Tibial nerve (tissue), 4 donors: ENCODE data around the gene C19orf12. TPM values are rescaled to one million over a fixed set of nuclear protein-coding genes. Genes with fewer than 3 reads are reported as not detected.
A peak's percentile ranks its signal among the peaks of the same experiment; 100 is the strongest.

ENCODE experiments used
- DNase-seq, 2 donors: peaks; one replicate each; pipeline ENCODE4 v3.0.0-alpha.2; 2019; ENCODE audit warnings: low spot score in 2 of 2
- H3K27ac ChIP-seq, 4 donors: fragments of 200-600 bp; sonication (generic) in 3 of 4; one replicate each; pipeline ENCODE4 v1.5.1; 2017 to 2019; ENCODE audit warnings: mild to moderate bottlenecking in 1 of 4
- H3K27me3 ChIP-seq, 2 donors: fragments of 200-600 bp; sonication (generic) in 1 of 2; one replicate each; pipeline versions ENCODE4 v1.5.1 to v1.6.0; 2017 to 2019
- H3K36me3 ChIP-seq, 3 donors: fragments of 200-600 bp; sonication (generic); one replicate each; pipeline ENCODE4 v1.5.1; 2018 to 2019
- H3K4me1 ChIP-seq, 4 donors: fragments of 200-600 bp; sonication (generic) in 3 of 4; one replicate each; pipeline ENCODE4 v1.5.1; 2017 to 2019
- H3K4me3 ChIP-seq, 4 donors: fragments of 200-600 bp; sonication (generic) in 3 of 4; one replicate each; pipeline ENCODE4 v1.5.1; 2017 to 2019; ENCODE audit warnings: mild to moderate bottlenecking in 1 of 4, moderate library complexity in 1 of 4
- H3K9me3 ChIP-seq, 4 donors: fragments of 200-600 bp; sonication (generic) in 3 of 4; one replicate each; pipeline ENCODE4 v1.5.1; 2017 to 2019
- EP300 ChIP-seq, 2 donors: sonication (generic); formaldehyde crosslinking; IDR thresholded peaks; one replicate each; pipeline ENCODE4 v1.6.1; 2017; ENCODE audit warnings: antibody characterized with exemption in 2 of 2, mild to moderate bottlenecking in 1 of 2
- POLR2A ChIP-seq, 2 donors: fragments of 450-650 bp; IDR thresholded peaks; one replicate each; pipeline ENCODE4 v1.6.1; 2017; ENCODE audit warnings: antibody characterized with exemption in 2 of 2, mild to moderate bottlenecking in 2 of 2, moderate library complexity in 2 of 2
- WGBS, 2 donors: methylation state at CpG; one replicate each; pipeline ENCODE4 v1.1.5; 2018; 5-methylcytosine and 5-hydroxymethylcytosine counted together
- total RNA-seq, 4 donors: library from RNA; depleted of rRNA; stranded (reverse); fragments of >200 nt; gene quantifications; one replicate each; pipeline ENCODE4 v1.1.0, GENCODE V29; 2016
- TF ChIP-seq, protein P1 (sequence below), 5 experiments: fragments of 200-600 bp in 3 of 5; fragments of 450-650 bp in 2 of 5; sonication (generic) in 3 of 5; IDR thresholded peaks; one replicate each; pipeline ENCODE4 v1.5.1; 2016 to 2019; ENCODE audit warnings: antibody characterized with exemption in 5 of 5, mild to moderate bottlenecking in 3 of 5, moderate library complexity in 2 of 5

Gene C19orf12
- 10 to 100 TPM; 52.5 to 71.6 (median 56.7) TPM for total RNA-seq

DNA sequence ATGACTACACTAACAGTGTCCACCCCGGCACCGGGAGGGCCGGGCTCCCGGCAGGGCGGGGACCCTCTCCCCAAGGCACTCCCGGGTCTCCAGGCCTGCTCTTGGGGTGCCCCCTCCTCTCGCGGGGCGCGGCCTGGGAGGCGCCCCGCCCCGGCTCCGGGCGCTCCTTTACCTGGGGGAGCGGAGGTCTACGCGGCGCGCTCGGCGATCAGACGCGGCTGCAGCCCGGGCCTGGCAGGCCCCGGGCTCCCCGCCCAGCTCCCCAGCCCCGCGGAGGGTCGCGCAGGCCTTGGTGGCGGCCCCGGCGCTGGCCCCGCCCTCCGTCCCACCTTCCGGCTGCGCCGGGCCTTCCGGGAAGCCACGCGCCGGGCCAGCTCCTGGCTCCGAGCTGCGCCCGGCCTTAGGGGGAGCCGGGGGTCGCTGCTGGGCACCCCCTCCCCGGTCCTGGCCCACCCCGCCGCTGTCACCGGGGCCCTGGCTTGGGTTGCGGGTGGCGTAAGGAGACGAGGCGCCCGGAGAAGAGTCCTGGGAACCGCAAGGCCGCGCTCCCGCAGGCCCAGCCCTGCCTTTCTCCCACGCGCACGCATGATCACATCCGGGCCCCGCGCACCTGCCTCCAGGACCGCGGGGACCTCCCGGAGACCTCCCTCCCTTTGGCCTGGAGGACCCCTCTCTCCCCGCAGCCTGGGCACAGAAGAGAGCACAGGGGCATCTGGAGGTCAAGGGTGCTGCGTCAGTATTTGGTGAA lies at the start of gene C19orf12:
Gene C19orf12, minus strand, starts transcription at position 309 of the 748 bp plus-strand sequence. CDS start 6,848 bp downstream, outside the sequence.
- Histone ChIP-seq H3K36me3 (no peaks in the 10 kb centered on the region), H3K9me3 (no peaks in the 10 kb centered on the region), H3K27me3 (no peaks in the 10 kb centered on the region), H3K4me3 (peak within 1 kb of the TSS; percentile 88 to 99 (median 99)), H3K27ac (peak within 1 kb of the TSS; percentile 94 to 99 (median 96)), H3K4me1 (peaks cover 0 to 54% (median 25%) of the 10 kb centered on the region in 4 donors)
- no peak for DNase-seq
- 0 to 1% methylated on average over 36 to 49 of the region's 72 CpGs for WGBS, 2 donors
- TF ChIP-seq, protein P1, sequence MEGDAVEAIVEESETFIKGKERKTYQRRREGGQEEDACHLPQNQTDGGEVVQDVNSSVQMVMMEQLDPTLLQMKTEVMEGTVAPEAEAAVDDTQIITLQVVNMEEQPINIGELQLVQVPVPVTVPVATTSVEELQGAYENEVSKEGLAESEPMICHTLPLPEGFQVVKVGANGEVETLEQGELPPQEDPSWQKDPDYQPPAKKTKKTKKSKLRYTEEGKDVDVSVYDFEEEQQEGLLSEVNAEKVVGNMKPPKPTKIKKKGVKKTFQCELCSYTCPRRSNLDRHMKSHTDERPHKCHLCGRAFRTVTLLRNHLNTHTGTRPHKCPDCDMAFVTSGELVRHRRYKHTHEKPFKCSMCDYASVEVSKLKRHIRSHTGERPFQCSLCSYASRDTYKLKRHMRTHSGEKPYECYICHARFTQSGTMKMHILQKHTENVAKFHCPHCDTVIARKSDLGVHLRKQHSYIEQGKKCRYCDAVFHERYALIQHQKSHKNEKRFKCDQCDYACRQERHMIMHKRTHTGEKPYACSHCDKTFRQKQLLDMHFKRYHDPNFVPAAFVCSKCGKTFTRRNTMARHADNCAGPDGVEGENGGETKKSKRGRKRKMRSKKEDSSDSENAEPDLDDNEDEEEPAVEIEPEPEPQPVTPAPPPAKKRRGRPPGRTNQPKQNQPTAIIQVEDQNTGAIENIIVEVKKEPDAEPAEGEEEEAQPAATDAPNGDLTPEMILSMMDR (IDR thresholded peaks at IDR 0.05), result peak in 1 of 5 experiments; percentile 26
- TF ChIP-seq POLR2A (IDR thresholded peaks at IDR 0.05) (peak; percentile 57 to 85), EP300 (IDR thresholded peaks at IDR 0.05) (peak in 1 of 2 donors; percentile 82)

DNA sequence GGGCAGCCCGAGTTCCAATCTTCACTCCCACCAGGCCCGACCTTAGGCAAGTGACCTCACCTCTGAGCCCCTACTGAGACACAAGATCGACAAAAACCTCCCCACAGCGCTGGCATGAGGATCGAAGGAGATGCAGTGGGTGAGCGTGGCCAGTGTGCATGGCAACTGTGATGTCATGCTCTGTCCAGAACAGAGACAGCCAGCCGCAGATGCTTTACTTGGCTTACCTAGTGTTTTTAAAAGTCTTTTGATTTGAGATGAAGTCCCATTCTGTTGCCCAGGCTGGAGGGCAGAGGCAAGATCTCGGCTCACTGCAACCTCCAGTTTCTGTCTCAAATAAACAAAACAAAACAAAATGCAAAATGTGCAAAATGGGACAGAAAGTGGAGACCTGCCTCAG lies 49.3 kb upstream of the C19orf12 start:
- DNase-seq, result no peak
- 90 to 91% methylated on average over 8 of the region's 8 CpGs for WGBS, 2 donors

DNA sequence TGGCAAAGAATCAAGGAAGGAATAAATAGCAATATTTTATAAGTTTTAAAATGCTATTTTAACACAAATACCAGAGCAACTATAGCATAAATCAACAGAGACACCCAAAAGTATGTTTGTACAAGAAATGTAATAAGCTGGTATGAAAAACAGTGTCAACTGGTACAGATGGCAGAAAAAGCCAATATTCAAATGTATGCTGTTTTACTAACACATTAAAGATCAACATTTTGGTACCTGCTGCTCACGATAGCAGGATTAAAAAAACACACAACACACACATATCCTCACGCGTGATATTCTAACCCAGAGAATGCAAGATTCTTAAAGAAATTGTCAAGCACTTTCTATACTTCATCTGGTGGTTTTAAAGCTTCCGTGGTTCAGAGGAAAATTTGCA lies 48.1 kb upstream of the C19orf12 start:
- Histone ChIP-seq H3K4me1 (peaks cover 0 to 7% (median 0%) of the 10 kb centered on the region in 4 donors), H3K27ac (no peak overlapping the region), H3K4me3 (no peak overlapping the region), H3K9me3 (no peaks in the 10 kb centered on the region), H3K27me3 (peaks cover 0 to 9% of the 10 kb centered on the region in 2 donors), H3K36me3 (no peaks in the 10 kb centered on the region)
- TF ChIP-seq EP300 (IDR thresholded peaks at IDR 0.05) (no peak), POLR2A (IDR thresholded peaks at IDR 0.05) (no peak)
- TF ChIP-seq, protein P1 (IDR thresholded peaks at IDR 0.05), result no peak
- no peak for DNase-seq
- 67 to 75% methylated on average over 4 of the region's 4 CpGs for WGBS, 2 donors

More for the DNA sequence above, 49.3 kb upstream of the C19orf12 start:
- no peaks in the 10 kb centered on the region for H3K9me3 ChIP-seq
- H3K36me3 ChIP-seq, result no peaks in the 10 kb centered on the region
- no peak overlapping the region for H3K27ac ChIP-seq
- H3K4me1 ChIP-seq, result peaks cover 0 to 7% (median 0%) of the 10 kb centered on the region in 4 donors
- H3K4me3 ChIP-seq, result no peak overlapping the region
- no peak for TF ChIP-seq POLR2A (IDR thresholded peaks at IDR 0.05)
- TF ChIP-seq, protein P1 (IDR thresholded peaks at IDR 0.05), result no peak
- H3K27me3 ChIP-seq, result peaks cover 0 to 9% of the 10 kb centered on the region in 2 donors

DNA sequence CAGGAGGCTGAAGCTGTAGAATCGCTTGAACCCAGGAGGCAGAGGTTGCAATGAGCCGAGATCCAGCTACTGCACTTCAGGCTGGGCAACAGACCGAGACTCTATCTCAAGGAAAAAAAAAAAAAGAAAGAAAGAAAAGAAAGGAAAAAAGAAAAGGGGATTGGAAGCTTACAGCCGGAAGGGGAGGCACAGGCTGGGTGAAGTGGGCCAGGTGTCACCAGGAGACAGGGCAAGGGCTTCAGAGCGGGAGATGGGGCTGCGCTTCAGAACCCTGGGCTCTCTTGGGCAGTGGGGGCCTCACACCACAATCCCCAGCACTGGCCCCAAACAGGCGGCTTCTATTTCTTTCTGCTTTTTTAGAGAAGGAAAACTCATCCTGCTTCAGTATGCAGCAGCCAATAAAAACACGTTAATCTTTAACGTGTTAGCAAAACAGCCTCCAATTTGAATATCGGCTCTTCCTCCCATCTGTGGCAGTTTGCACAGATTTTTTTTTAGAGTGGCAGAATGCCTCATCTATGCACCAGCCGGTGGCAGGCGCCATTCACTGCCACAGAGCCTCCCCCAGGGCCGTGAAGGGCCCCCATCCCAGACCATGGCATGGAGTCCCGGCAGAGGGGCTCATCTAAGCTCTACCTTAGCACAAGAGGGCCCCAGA lies 46.6 kb upstream of the C19orf12 start:
- H3K4me3 ChIP-seq, result no peak overlapping the region
- peaks cover 0 to 7% (median 0%) of the 10 kb centered on the region in 4 donors for H3K4me1 ChIP-seq
- H3K9me3 ChIP-seq, result no peaks in the 10 kb centered on the region
- H3K27me3 ChIP-seq, result peaks cover 0 to 9% of the 10 kb centered on the region in 2 donors
- H3K27ac ChIP-seq, result no peak overlapping the region
- H3K36me3 ChIP-seq, result no peaks in the 10 kb centered on the region
- TF ChIP-seq, protein P1 (IDR thresholded peaks at IDR 0.05), result no peak
- no peak for TF ChIP-seq POLR2A (IDR thresholded peaks at IDR 0.05)
- TF ChIP-seq EP300 (IDR thresholded peaks at IDR 0.05), result no peak
- no peak for DNase-seq
- WGBS, 2 donors, result 61 to 71% methylated on average over 14 of the region's 14 CpGs
